ENCODE results near the gene ZDHHC14.
A peak's percentile ranks its signal among the peaks of the same experiment; 100 is the strongest.

DNA sequence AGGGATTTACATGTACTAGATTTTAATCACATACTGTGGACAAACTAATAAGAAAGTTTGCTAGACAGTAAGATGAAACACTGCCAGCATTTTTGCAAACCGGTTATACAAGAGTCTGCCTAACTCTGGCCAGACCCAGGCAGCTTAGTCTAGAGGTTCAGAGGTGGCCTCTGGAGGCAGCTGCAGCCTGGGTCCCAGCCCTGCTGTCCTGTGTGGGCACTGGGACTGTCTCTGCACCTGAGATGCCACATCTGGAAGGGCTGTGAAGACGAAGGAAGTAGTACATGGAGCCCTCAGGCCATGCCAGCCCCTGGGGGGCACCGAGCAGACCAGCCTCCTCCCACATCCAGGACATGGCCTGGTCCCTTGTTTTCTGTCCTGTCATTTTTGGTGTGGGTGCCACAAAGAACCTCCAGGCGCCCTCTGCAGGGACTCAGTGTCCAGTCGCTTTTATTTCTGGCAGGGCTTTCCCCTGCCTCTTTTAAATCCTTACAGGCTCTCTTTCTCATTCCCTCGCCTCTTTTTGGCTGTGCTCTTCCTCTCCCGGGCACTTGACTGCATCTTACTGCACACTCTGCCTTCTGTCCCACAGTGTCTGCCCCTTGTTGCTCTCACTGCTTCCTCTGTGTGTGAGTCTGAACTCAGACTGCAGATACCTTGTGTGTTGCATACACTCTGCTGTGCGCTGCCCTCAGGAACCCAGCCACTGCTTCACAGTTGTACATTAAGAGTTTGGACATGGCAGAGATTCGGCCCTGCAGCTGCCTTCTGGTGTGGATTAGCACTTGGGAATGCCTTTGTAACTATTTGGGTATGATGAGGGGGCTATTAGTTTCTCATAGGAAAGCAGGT, 216.7 kb downstream of the ZDHHC14 start:
- TF ChIP-seq, protein P1, sequence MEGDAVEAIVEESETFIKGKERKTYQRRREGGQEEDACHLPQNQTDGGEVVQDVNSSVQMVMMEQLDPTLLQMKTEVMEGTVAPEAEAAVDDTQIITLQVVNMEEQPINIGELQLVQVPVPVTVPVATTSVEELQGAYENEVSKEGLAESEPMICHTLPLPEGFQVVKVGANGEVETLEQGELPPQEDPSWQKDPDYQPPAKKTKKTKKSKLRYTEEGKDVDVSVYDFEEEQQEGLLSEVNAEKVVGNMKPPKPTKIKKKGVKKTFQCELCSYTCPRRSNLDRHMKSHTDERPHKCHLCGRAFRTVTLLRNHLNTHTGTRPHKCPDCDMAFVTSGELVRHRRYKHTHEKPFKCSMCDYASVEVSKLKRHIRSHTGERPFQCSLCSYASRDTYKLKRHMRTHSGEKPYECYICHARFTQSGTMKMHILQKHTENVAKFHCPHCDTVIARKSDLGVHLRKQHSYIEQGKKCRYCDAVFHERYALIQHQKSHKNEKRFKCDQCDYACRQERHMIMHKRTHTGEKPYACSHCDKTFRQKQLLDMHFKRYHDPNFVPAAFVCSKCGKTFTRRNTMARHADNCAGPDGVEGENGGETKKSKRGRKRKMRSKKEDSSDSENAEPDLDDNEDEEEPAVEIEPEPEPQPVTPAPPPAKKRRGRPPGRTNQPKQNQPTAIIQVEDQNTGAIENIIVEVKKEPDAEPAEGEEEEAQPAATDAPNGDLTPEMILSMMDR (IDR thresholded peaks at IDR 0.05), result peak in 6 of 7 experiments; percentile 39 to 75 (median 68)
- TF ChIP-seq POLR2A (IDR thresholded peaks at IDR 0.05), result peak in 1 of 3 donors; percentile 17

Measured in body of pancreas (tissue), 4 donors.